GM23338 (cell line): ENCODE data around the gene FAM174C. TPM values are rescaled to one million over a fixed set of nuclear protein-coding genes. Genes with fewer than 3 reads are reported as not detected.

Experiments used
- ATAC-seq: fragments of 200-7000 bp; cut with Tn5 transposase; 3 replicates; pipeline ENCODE4 v1.9.1; 2020
- DNase-seq: peaks from one replicate; pipeline ENCODE4 v3.0.0-alpha.2; 2015; ENCODE audit warnings: low spot score
- H2AFZ ChIP-seq: fragments of 200-600 bp; sonication (generic); 2 replicates; pipeline ENCODE4 v1.8.0; 2016; ENCODE audit warnings: antibody characterized with exemption, mild to moderate bottlenecking, moderate library complexity
- H3F3A ChIP-seq: fragments of 200-600 bp; sonication (generic); replicated peaks from 2 replicates; pipeline ENCODE4 v1.8.0; 2017; ENCODE audit warnings: antibody characterized with exemption, mixed run types, low read depth
- H3K27ac ChIP-seq: fragments of 200-600 bp; sonication (generic); 2 replicates; pipeline ENCODE4 v1.6.1; 2016; ENCODE audit warnings: low read depth
- H3K27me3 ChIP-seq: fragments of 200-600 bp; sonication (generic); 2 replicates; pipeline ENCODE4 v1.8.0; 2016; ENCODE audit warnings: mild to moderate bottlenecking, mixed run types, moderate library complexity; ENCODE audit not compliant: insufficient read depth
- H3K36me3 ChIP-seq: fragments of 200-600 bp; sonication (generic); 2 replicates; pipeline ENCODE4 v1.8.0; 2016; ENCODE audit warnings: mild to moderate bottlenecking; ENCODE audit not compliant: insufficient read depth
- H3K4me1 ChIP-seq: fragments of 200-600 bp; sonication (generic); 2 replicates; pipeline ENCODE4 v1.8.0; 2016; ENCODE audit warnings: mild to moderate bottlenecking, moderate library complexity; ENCODE audit not compliant: insufficient read depth
- H3K4me2 ChIP-seq: fragments of 200-600 bp; sonication (generic); 2 replicates; pipeline ENCODE4 v1.7.1; 2017; ENCODE audit warnings: mixed run types
- H3K4me3 ChIP-seq: fragments of 200-600 bp; sonication (generic); 2 replicates; pipeline ENCODE4 v1.6.1; 2016; ENCODE audit warnings: mixed run types
- H3K79me2 ChIP-seq: fragments of 200-600 bp; sonication (generic); replicated peaks from 2 replicates; pipeline ENCODE4 v1.8.0; 2017; ENCODE audit warnings: mild to moderate bottlenecking; ENCODE audit not compliant: insufficient read depth
- H3K9me2 ChIP-seq: fragments of 200-600 bp; sonication (generic); 2 replicates; pipeline ENCODE4 v1.8.0; 2017; ENCODE audit not compliant: insufficient read depth
- H4K20me1 ChIP-seq: fragments of 200-600 bp; sonication (generic); replicated peaks from 2 replicates; pipeline ENCODE4 v1.8.0; 2017; ENCODE audit warnings: mild to moderate bottlenecking; ENCODE audit not compliant: insufficient read depth
- H3K27ac Mint-ChIP-seq: 2 replicates; pipeline ENCODE4 v1.8.0; 2020; ENCODE audit warnings: inconsistent platforms, mild to moderate bottlenecking, moderate library complexity, mixed read lengths
- H3K27me3 Mint-ChIP-seq: 3 replicates; pipeline ENCODE4 v1.8.0; 2022; ENCODE audit warnings: low read depth, mild to moderate bottlenecking, moderate library complexity, mixed read lengths, inconsistent platforms; ENCODE audit not compliant: insufficient read depth, poor library complexity
- H3K36me3 Mint-ChIP-seq: 3 replicates; pipeline ENCODE4 v1.8.0; 2021; ENCODE audit warnings: low read depth, mild to moderate bottlenecking, inconsistent platforms, moderate library complexity, mixed read lengths
- H3K4me1 Mint-ChIP-seq: 3 replicates; pipeline ENCODE4 v1.8.0; 2020; ENCODE audit warnings: mild to moderate bottlenecking, inconsistent platforms, mixed read lengths
- H3K4me3 Mint-ChIP-seq: 3 replicates; pipeline ENCODE4 v1.8.0; 2021; ENCODE audit warnings: moderate library complexity, mild to moderate bottlenecking, inconsistent platforms, mixed read lengths
- H3K9me3 Mint-ChIP-seq: 3 replicates; pipeline ENCODE4 v1.8.0; 2020; ENCODE audit warnings: moderate library complexity, mild to moderate bottlenecking, inconsistent platforms, mixed read lengths
- CREB1 ChIP-seq: fragments of 250-450 bp; sonication (Bioruptor Pico); IDR thresholded peaks from 2 replicates; pipeline ENCODE4 v1.5.0; 2020; ENCODE audit warnings: low read depth, mild to moderate bottlenecking, moderate library complexity
- ETS1 ChIP-seq: IDR thresholded peaks from 2 replicates; pipeline ENCODE4 v1.6.1; 2016; ENCODE audit warnings: antibody characterized with exemption
- EZH2 ChIP-seq: fragments of 200-600 bp; sonication (generic); IDR thresholded peaks from one replicate; pipeline ENCODE4 v1.8.0; 2017; ENCODE audit warnings: antibody characterized with exemption, mild to moderate bottlenecking, low read depth; ENCODE audit not compliant: unreplicated experiment
- NANOG ChIP-seq: IDR thresholded peaks from 2 replicates; pipeline ENCODE4 v1.6.1; 2016; ENCODE audit warnings: antibody characterized with exemption, borderline replicate concordance
- POLR2AphosphoS5 ChIP-seq: IDR thresholded peaks from 2 replicates; pipeline ENCODE4 v1.6.1; 2016; ENCODE audit warnings: antibody characterized with exemption, low read depth
- REST ChIP-seq: IDR thresholded peaks from one replicate; pipeline ENCODE4 v1.6.1; 2018; ENCODE audit warnings: antibody characterized with exemption; ENCODE audit not compliant: unreplicated experiment
- ZNF114 ChIP-seq: fragments of 250-450 bp; sonication (Bioruptor Pico); IDR thresholded peaks from 2 replicates; pipeline ENCODE4 v1.5.0; 2020; ENCODE audit warnings: mild to moderate bottlenecking, moderate library complexity
- ZNF331 ChIP-seq: fragments of 250-450 bp; sonication (Bioruptor Pico); IDR thresholded peaks from 2 replicates; pipeline ENCODE4 v1.5.0; 2020; ENCODE audit warnings: low read depth, mild to moderate bottlenecking, moderate library complexity
- ZNF462 ChIP-seq: fragments of 250-450 bp; sonication (Bioruptor Pico); IDR thresholded peaks from 2 replicates; pipeline ENCODE4 v1.5.0; 2020; ENCODE audit warnings: mild to moderate bottlenecking, moderate library complexity
- polyA plus RNA-seq: library from polyadenylated mRNA; unstranded; fragments of >200 nt; fragmentation: Nextera tagmentation; extraction: Ambion mirVana; gene quantifications from 2 replicates; pipeline ENCODE4 v1.2.1, GENCODE V29; 2016
- total RNA-seq: library from RNA; depleted of rRNA; stranded (reverse); fragments of >200 nt; shearing (Covaris generic); gene quantifications from 2 replicates; pipeline ENCODE4 v1.2.3, GENCODE V29; 2014

Gene FAM174C
- total and polyA plus RNA-seq, 2 experiments from 2014 or later, result 60.4 to 68.0 TPM

GRCh38 chr19:1260749-1261537, 14.4 kb upstream of the FAM174C start:
- ATAC-seq, result peak; percentile 49
- H3K27ac ChIP-seq, result peak overlapping the region; percentile 94
- Mint-ChIP-seq H3K9me3 (no peaks in the 10 kb centered on the region; the same call in 1 of the 3 replicates), H3K4me3 (peak overlapping the region; percentile 92), H3K27me3 (peaks cover 38% of the 10 kb centered on the region), H3K36me3 (peaks cover 39% of the 10 kb centered on the region), H3K4me1 (peaks cover 65% of the 10 kb centered on the region), H3K27ac (peak overlapping the region; percentile 94)
- peaks cover 20% of the 10 kb centered on the region for H4K20me1 ChIP-seq
- H3K36me3 ChIP-seq, result peaks cover 7% of the 10 kb centered on the region
- H3K79me2 ChIP-seq, result peaks cover 14% of the 10 kb centered on the region
- TF ChIP-seq CREB1 (peak; percentile 93), POLR2AphosphoS5 (0 out of 2 replicates have a peak, but pooled peaks have one; percentile 44), ETS1 (0 out of 2 replicates have a peak, but pooled peaks have one; percentile 17), REST (no peak)
- peaks cover 61% of the 10 kb centered on the region for H3K4me1 ChIP-seq
- peak; percentile 97 for DNase-seq
- H3K27me3 ChIP-seq, result no peaks in the 10 kb centered on the region
- no peaks in the 10 kb centered on the region for H3K9me2 ChIP-seq
- H3K4me2 ChIP-seq, result peak overlapping the region; percentile 100
- 0 out of 2 replicates have a peak overlapping the region, but pooled peaks have one; percentile 52 for H2AFZ ChIP-seq
- H3K4me3 ChIP-seq, result peak overlapping the region; percentile 95
- H3F3A ChIP-seq, result peaks cover 69% of the 10 kb centered on the region

- Histone ChIP-seq H3K27ac (peak overlapping the region; percentile 92), H3K79me2 (peaks cover 14% of the 10 kb centered on the region), H3F3A (peaks cover 65% of the 10 kb centered on the region), H3K4me3 (peak overlapping the region; percentile 95), H3K4me2 (peak overlapping the region; percentile 100), H3K36me3 (0 out of 2 replicates have a peak, but pooled peaks cover 2% of the 10 kb centered on the region), H3K4me1 (peaks cover 61% of the 10 kb centered on the region), H3K9me2 (no peaks in the 10 kb centered on the region), H3K27me3 (no peaks in the 10 kb centered on the region), H4K20me1 (peaks cover 20% of the 10 kb centered on the region), H2AFZ (no peak overlapping the region)
- peak overlapping the region; percentile 92 for H3K4me3 Mint-ChIP-seq
- peaks cover 60% of the 10 kb centered on the region for H3K4me1 Mint-ChIP-seq
- H3K36me3 Mint-ChIP-seq, result peaks cover 34% of the 10 kb centered on the region
- peak; percentile 3 for ATAC-seq
- H3K9me3 Mint-ChIP-seq, result no peaks in the 10 kb centered on the region; the same call in 1 of the 3 replicates
- peaks cover 38% of the 10 kb centered on the region for H3K27me3 Mint-ChIP-seq
- DNase-seq, result peak; percentile 88
- peak overlapping the region; percentile 94 for H3K27ac Mint-ChIP-seq
- TF ChIP-seq ZNF114 (CRISPR knock-in tag) (no peak), EZH2 (no peak), ZNF462 (CRISPR knock-in tag) (no peak), NANOG (no peak), ZNF331 (no peak)
Measured at GRCh38 chr19:1261538-1261797, 13.9 kb upstream of the FAM174C start.
